Adrenal gland (tissue), 5 donors: ENCODE measurements around the gene MORF4L1.

Experiments
- POLR2A ChIP-seq, 2 donors: fragments of 450-650 bp; IDR thresholded peaks; one replicate each; pipeline ENCODE4 v1.6.1; 2017; ENCODE audit warnings: antibody characterized with exemption in 2 of 2, mild to moderate bottlenecking in 2 of 2, moderate library complexity in 1 of 2
- TF ChIP-seq, protein P1 (sequence below), 6 experiments: fragments of 450-650 bp in 4 of 6; fragments of 200-600 bp in 2 of 6; sonication (generic) in 1 of 6; IDR thresholded peaks; 1 replicate in 5 of 6; 2 replicates in 1 of 6; pipeline versions ENCODE4 v1.5.1 to v1.8.0; 2016 to 2021; ENCODE audit warnings: antibody characterized with exemption in 6 of 6, mild to moderate bottlenecking in 2 of 6, moderate library complexity in 1 of 6
- donor health status: DM: no; HTN: no; CAD: no.

DNA sequence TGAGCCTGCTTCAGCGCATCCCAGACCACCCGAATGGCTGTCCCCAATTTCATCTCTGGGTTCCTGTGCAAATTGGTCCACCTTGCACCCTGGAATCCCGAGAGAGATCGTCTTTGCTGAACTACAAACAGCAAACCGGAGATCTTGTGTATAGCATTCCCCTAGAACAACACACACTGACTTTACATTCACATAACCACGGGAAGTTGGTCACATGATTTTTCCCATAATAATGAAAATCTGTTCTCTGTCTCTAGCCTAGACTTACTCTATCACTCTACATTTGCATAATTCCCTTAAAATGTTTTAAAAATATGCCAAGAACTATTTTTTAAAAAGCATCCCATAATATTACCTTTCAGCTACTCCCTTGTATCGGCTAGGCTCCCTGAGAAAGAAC is 37.6 kb downstream of the MORF4L1 start:
- TF ChIP-seq, protein P1, sequence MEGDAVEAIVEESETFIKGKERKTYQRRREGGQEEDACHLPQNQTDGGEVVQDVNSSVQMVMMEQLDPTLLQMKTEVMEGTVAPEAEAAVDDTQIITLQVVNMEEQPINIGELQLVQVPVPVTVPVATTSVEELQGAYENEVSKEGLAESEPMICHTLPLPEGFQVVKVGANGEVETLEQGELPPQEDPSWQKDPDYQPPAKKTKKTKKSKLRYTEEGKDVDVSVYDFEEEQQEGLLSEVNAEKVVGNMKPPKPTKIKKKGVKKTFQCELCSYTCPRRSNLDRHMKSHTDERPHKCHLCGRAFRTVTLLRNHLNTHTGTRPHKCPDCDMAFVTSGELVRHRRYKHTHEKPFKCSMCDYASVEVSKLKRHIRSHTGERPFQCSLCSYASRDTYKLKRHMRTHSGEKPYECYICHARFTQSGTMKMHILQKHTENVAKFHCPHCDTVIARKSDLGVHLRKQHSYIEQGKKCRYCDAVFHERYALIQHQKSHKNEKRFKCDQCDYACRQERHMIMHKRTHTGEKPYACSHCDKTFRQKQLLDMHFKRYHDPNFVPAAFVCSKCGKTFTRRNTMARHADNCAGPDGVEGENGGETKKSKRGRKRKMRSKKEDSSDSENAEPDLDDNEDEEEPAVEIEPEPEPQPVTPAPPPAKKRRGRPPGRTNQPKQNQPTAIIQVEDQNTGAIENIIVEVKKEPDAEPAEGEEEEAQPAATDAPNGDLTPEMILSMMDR (IDR thresholded peaks at IDR 0.05): no peak
- no peak for TF ChIP-seq POLR2A (IDR thresholded peaks at IDR 0.05)
